Measurements from ENCODE around the gene ARRB1. TPM values are rescaled to one million over a fixed set of nuclear protein-coding genes. Genes with fewer than 3 reads are reported as not detected.

The ARRB1 gene
- total and polyA plus RNA-seq, 9 of the 15 experiments (the other 6 are each of a cell fraction or from before 2014, with no cell fraction given) = 6.6 to 45.4 (median 28.5) TPM

GRCh38 chr11:75248924-75249256 is 102.6 kb downstream of the ARRB1 start:
- FAIRE-seq (no peak), DNase-seq (ENCODE audit: extremely low read depth in 1 of 4, low spot score in 3 of 4) (no peak), ATAC-seq (no peak)
- in situ Hi-C loops (cut with MboI) = loop anchor here (5.0 kb wide), 2 partner anchors 227 to 322 kb away; no protein-coding TSS in a partner anchor
- Histone ChIP-seq H2AFZ (ENCODE audit: low read depth, low read length) (no peak overlapping the region), H3K79me2 (ENCODE audit: control insufficient read depth, insufficient read depth, low read length) (no peaks in the 10 kb centered on the region), H3K9ac (ENCODE audit: insufficient read depth in 1 of 2, low read depth in 2 of 2, low read length in 2 of 2) (no peak overlapping the region), H3K36me3 (ENCODE audit: control insufficient read depth, insufficient read depth, low read length) (no peaks in the 10 kb centered on the region), H3K27me3 (ENCODE audit: control insufficient read depth in 2 of 2, insufficient read depth in 2 of 2, low read length in 2 of 2) (peaks cover 5 to 6% of the 10 kb centered on the region in 2 experiments), H3K9me3 (replicated peaks; ENCODE audit: control insufficient read depth, insufficient read depth, low read depth, low read length) (no peaks in the 10 kb centered on the region; the same call in 1 of the 2 replicates), H3K9me1 (ENCODE audit: control insufficient read depth, insufficient read depth, low read length) (no peaks in the 10 kb centered on the region), H3K27ac (ENCODE audit: extremely low read depth, low read depth, low read length) (no peak overlapping the region), H4K20me1 (replicated peaks; ENCODE audit: control insufficient read depth, insufficient read depth, low read length) (no peaks in the 10 kb centered on the region; the same call in 1 of the 2 replicates), H3K4me1 (replicated peaks in 1 of 2; ENCODE audit: control insufficient read depth in 2 of 2, insufficient read depth in 2 of 2, low read length in 2 of 2) (no peaks in the 10 kb centered on the region; a peak in 1 of 5 replicates), H3K4me3 (no peak overlapping the region), H3K4me2 (ENCODE audit: insufficient read depth, low read length) (no peak overlapping the region)
- WGBS (ENCODE audit: insufficient coverage, low coverage, missing lambda C conversion rate) = 16% methylated on average over 11 of the region's 11 CpGs
- CTCF ChIA-PET (ENCODE audit: low intra/inter-chr PET ratio) = interaction anchor here (0.5 to 4.2 kb wide), 15 partner anchors 34 to 796 kb away, joined by 3 to 92 read pairs (median 5); no protein-coding TSS in a partner anchor
- no TSS peak for BruUV-seq (replicated peaks)
- intact Hi-C loops (cut with micrococcal nuclease) = loop anchor here (1.0 to 10.0 kb wide), 5 partner anchors 42 to 544 kb away; no protein-coding TSS in a partner anchor
- POLR2A ChIA-PET = interaction anchor here (0.5 to 1.3 kb wide), 4 partner anchors 9 to 845 kb away, joined by 3 to 11 read pairs (median 4); no protein-coding TSS in a partner anchor
- TF ChIP-seq ZNF121 (CRISPR knock-in tag; conservative IDR thresholded peaks at IDR 0.05) (peak; percentile 72), PURB (CRISPR knock-in tag; IDR thresholded peaks at IDR 0.05; ENCODE audit: low read depth) (no peak)

- no peak overlapping the region for H3K27ac ChIP-seq (ENCODE audit: extremely low read depth, low read depth, low read length)
- no peak for FAIRE-seq
- no peak overlapping the region for H2AFZ ChIP-seq (ENCODE audit: low read depth, low read length)
- no peak for DNase-seq (ENCODE audit: extremely low read depth in 1 of 4, low spot score in 3 of 4)
- POLR2A ChIA-PET = interaction anchor here (0.6 to 1.3 kb wide), 2 partner anchors 32 to 397 kb away, joined by 3 read pairs; no protein-coding TSS in a partner anchor
- in situ Hi-C loops (cut with MboI) = loop anchor here (5.0 kb wide), 2 partner anchors 225 to 320 kb away; no protein-coding TSS in a partner anchor
- intact Hi-C loops (cut with micrococcal nuclease) = loop anchor here (5.0 to 10.0 kb wide), 2 partner anchors 40 to 542 kb away; no protein-coding TSS in a partner anchor
- no peak for ATAC-seq
- no TSS peak for BruUV-seq (replicated peaks)
- no peaks in the 10 kb centered on the region for H3K79me2 ChIP-seq (ENCODE audit: control insufficient read depth, insufficient read depth, low read length)
- 12% methylated on average over 11 of the region's 11 CpGs for WGBS (ENCODE audit: insufficient coverage, low coverage, missing lambda C conversion rate)
- H3K9ac ChIP-seq (ENCODE audit: insufficient read depth in 1 of 2, low read depth in 2 of 2, low read length in 2 of 2) = no peak overlapping the region
- H3K4me1 ChIP-seq (replicated peaks in 1 of 2; ENCODE audit: control insufficient read depth in 2 of 2, insufficient read depth in 2 of 2, low read length in 2 of 2) = peaks cover 3 to 7% of the 10 kb centered on the region in 2 experiments; a peak in 3 of 5 replicates
- H3K4me2 ChIP-seq (ENCODE audit: insufficient read depth, low read length) = no peak overlapping the region
- H3K36me3 ChIP-seq (ENCODE audit: control insufficient read depth, insufficient read depth, low read length) = no peaks in the 10 kb centered on the region
- H3K9me3 ChIP-seq (replicated peaks; ENCODE audit: control insufficient read depth, insufficient read depth, low read depth, low read length) = no peaks in the 10 kb centered on the region
- H4K20me1 ChIP-seq (replicated peaks; ENCODE audit: control insufficient read depth, insufficient read depth, low read length) = peaks cover 5% of the 10 kb centered on the region
- peaks cover 4% of the 10 kb centered on the region for H3K9me1 ChIP-seq (ENCODE audit: control insufficient read depth, insufficient read depth, low read length)
- TF ChIP-seq ZKSCAN8 (CRISPR knock-in tag; IDR thresholded peaks at IDR 0.05) (no peak), SMC3 (conservative IDR thresholded peaks at IDR 0.05; ENCODE audit: insufficient read depth, low read depth, low read length) (no peak), ZNF780A (CRISPR knock-in tag; IDR thresholded peaks at IDR 0.05) (no peak), RBM25 (IDR thresholded peaks at IDR 0.05; ENCODE audit: low read depth, low read length, severe bottlenecking) (no peak), CEBPZ (IDR thresholded peaks at IDR 0.05; ENCODE audit: borderline replicate concordance, low read depth, low read length) (no peak)
- CTCF ChIA-PET (ENCODE audit: low intra/inter-chr PET ratio) = interaction anchor here (1.0 to 4.2 kb wide), 3 partner anchors 102 to 316 kb away, joined by 5 to 92 read pairs (median 39); no protein-coding TSS in a partner anchor
- H3K4me3 ChIP-seq = no peak overlapping the region
- H3K27me3 ChIP-seq (ENCODE audit: control insufficient read depth in 2 of 2, insufficient read depth in 2 of 2, low read length in 2 of 2) = peaks cover 21 to 23% of the 10 kb centered on the region in 2 experiments
Observed at GRCh38 chr11:75246671-75247350, 104.7 kb downstream of the ARRB1 start.
